ENCODE data around the gene RAB40A.

GRCh38 chrX:103467156-103467555 is 52.1 kb downstream of the RAB40A start:
- TF ChIP-seq CTCF (IDR thresholded peaks at IDR 0.05): no peak
- TF ChIP-seq POLR2A (IDR thresholded peaks at IDR 0.05): no peak

Data from testis (tissue), 2 donors.